Astrocyte of the cerebellum (primary cell): ENCODE results near the gene USP35.

Experiments used
- DNase-seq: peaks from one replicate; pipeline ENCODE4 v3.0.0-alpha.2; 2011; ENCODE audit warnings: low read depth
- H3K4me3 ChIP-seq: 2 replicates; pipeline ENCODE4 v1.5.1; 2011; ENCODE audit warnings: mild to moderate bottlenecking, low read depth, low read length, moderate library complexity
- in situ Hi-C: cut with HindIII; loops from 2 replicates; pipeline ENCODE4 v1.10.0; 2017; ENCODE audit warnings: low sequenced_read_pairs
- TF ChIP-seq, protein P1 (sequence below): IDR thresholded peaks from 2 replicates; pipeline ENCODE4 v1.5.1; 2012; ENCODE audit warnings: low read length, low read depth, moderate library complexity, mild to moderate bottlenecking; ENCODE audit errors: missing control alignments

Gene USP35

DNA sequence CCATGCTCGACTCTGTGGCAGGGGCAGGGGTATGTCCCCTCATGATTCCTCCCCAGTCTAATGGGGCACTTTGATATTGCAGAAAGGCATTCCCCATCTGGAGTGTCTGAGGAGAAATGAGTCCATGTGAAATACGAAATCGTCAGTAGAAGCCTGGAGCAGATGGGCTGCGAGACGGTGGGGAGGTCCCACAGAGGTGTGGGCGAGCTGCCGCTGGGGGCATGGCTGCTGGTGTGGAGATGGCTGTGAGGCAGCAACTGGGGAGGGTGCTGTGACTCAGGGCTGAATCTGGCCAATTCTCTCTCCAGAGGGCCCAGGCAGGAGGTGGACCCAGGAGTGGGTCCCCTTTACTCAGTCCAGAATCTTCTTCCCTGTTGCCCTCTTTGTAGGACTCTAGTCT, 11.5 kb upstream of the USP35 start:
- TF ChIP-seq, protein P1, sequence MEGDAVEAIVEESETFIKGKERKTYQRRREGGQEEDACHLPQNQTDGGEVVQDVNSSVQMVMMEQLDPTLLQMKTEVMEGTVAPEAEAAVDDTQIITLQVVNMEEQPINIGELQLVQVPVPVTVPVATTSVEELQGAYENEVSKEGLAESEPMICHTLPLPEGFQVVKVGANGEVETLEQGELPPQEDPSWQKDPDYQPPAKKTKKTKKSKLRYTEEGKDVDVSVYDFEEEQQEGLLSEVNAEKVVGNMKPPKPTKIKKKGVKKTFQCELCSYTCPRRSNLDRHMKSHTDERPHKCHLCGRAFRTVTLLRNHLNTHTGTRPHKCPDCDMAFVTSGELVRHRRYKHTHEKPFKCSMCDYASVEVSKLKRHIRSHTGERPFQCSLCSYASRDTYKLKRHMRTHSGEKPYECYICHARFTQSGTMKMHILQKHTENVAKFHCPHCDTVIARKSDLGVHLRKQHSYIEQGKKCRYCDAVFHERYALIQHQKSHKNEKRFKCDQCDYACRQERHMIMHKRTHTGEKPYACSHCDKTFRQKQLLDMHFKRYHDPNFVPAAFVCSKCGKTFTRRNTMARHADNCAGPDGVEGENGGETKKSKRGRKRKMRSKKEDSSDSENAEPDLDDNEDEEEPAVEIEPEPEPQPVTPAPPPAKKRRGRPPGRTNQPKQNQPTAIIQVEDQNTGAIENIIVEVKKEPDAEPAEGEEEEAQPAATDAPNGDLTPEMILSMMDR, result no peak
- no peak for DNase-seq
- in situ Hi-C loops, result no loop called here
- no peak overlapping the region for H3K4me3 ChIP-seq

DNA sequence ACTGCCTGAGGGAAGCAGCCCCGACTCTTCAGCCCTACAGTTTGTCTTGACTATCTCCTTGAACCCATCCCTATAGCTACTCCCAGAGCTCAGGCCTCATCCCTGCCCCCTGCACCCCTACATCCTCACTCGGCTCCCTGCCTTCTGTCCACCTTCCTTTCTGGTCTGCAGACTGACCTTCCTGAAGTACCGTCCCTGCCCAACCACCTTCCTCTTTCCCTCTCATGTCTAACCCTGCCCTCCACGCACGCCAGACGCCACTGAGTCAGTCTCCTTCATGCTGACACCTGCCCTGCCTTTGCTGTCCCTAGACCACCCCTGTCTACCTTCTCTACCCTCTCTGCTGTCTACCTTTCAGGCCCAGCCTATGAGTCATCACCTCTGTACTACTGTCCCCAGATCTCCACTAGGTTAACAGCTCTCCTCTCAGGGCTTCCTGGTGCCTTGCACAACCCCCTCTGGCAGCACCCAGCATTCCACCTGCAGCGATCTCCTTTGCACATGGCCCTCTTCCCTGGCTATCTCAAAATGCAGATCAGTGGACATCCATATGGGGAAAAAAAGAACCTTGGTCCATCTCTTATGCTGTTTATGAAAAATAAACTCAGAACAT, 9.2 kb upstream of the USP35 start:
- H3K4me3 ChIP-seq, result no peak overlapping the region
- no peak for DNase-seq
- in situ Hi-C loops, result no loop called here
- TF ChIP-seq, protein P1, result no peak

DNA sequence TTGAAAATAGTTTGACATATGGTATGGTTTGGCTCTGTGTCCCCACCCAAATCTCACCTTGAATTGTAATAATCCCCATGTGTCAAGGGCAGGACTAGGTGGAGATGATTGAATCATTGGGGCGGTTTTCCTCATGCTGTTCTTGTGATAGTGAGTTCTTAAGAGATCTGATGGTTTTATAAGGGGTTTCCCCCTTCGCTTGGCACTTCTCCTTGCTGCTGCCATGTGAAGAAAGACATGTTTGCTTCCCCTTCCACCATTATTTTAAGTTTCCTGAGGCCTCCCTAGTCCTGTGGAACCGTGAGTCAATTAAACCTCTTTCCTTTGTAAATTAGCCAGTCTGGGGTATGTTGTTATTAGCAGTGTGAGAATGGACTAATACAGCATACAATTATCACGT, 8.0 kb upstream of the USP35 start:
- DNase-seq, result no peak
- no peak overlapping the region for H3K4me3 ChIP-seq
- TF ChIP-seq, protein P1, result no peak
- in situ Hi-C loops, result no loop called here

DNA sequence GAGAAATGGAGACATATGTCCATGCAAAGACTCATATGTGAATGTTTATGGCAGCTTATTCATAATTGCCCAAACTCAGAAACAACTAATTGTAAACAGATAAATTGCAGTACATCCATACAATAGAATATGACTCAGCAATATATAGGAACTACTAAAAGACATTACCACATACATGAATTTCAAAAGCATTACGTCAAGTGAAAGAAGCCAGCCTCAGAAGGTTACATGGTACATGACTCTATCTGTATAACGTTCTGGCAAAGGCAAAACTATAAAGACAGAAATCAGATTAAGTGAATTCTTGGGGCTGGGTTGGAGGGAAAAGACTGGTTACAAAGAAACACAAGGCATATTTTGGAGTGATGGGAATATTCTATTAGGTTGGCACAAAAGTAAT, 7.5 kb upstream of the USP35 start:
- TF ChIP-seq, protein P1, result no peak
- H3K4me3 ChIP-seq, result no peak overlapping the region
- no peak for DNase-seq
- in situ Hi-C loops, result no loop called here

DNA sequence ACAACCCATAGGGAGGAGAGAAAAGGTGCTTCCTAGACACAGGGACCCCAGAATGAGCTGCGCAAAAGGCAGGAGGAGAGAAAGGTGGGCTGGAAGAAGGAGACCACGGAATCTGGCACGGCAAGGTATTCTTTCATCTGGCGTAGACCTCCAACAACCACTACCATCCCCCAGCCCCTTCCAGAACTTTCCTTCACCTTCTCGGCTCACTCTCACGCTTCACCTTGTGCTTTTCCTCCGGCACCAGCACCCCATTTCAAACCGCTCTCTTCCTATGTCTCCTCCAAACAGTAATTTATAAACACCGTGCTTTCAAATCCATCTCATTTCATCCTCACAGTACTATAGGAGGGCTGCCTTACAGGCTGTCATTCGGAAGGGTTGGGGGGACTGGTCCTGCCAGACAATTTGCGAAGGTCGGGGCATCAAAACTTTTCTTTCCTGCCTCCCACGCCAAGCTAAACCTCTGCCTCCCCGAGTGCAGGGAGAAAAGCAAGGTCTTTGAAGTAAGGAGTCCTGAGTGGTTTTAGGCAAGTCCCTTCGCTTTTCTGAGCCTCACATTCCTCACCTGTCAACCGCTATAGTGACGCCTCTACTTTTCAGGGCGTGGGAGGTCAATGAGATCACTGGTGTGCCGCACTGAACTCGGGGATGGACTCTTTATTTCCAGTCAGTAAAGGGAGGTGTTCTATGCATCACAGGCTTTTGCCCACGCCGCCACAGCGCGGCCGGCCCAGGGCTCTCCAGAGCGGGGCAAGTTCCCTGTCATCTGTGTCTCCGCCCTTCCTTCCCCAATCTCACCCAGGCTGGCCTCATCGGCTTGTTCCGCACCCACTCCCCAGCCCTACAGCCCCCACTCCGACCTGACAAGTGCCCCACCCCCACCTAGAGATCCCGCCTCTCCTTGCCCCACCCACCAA, 1.1 kb upstream of the USP35 start:
- H3K4me3 ChIP-seq, result peak overlapping the region; percentile 84
- DNase-seq, result no peak
- TF ChIP-seq, protein P1, result no peak
- in situ Hi-C loops, result no loop called here

DNA sequence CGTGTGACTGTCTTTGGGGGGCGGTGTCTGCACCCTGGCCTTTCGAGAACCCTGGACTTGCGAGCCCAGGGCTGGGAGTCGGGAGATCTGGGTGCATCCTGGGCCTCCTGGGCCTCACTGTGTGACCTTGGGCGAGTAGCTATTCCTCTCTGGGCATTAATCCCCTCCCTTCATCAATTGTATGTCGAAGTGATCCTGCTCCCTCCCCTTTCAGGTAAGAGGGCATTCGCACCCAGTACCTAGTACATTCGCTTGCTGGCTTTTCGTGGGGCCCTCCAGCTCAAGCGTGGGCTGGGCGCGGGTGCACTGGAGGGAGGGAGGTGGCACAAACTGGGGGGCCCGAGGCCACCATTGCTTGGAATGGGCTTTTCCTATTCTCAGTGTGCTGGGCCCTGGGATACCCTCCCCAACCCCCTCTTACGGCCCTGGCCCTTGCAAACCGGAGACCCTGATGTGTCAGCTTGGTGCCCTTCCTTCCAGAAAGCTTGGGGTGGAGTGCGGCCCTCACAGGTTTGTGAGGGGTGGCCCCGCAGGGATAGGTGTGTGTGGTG, 530 bp downstream of the USP35 start:
- DNase-seq, result no peak
- in situ Hi-C loops, result no loop called here
- H3K4me3 ChIP-seq, result peak overlapping the region; percentile 84
- TF ChIP-seq, protein P1, result no peak
